Adrenal gland (tissue), 5 donors: ENCODE measurements around the gene CIB4.

ENCODE experiments used
- POLR2A ChIP-seq, 2 donors: fragments of 450-650 bp; IDR thresholded peaks; one replicate each; pipeline ENCODE4 v1.6.1; 2017; ENCODE audit warnings: antibody characterized with exemption in 2 of 2, mild to moderate bottlenecking in 2 of 2, moderate library complexity in 1 of 2
- TF ChIP-seq, protein P1 (sequence below), 6 experiments: fragments of 450-650 bp in 4 of 6; fragments of 200-600 bp in 2 of 6; sonication (generic) in 1 of 6; IDR thresholded peaks; 1 replicate in 5 of 6; 2 replicates in 1 of 6; pipeline versions ENCODE4 v1.5.1 to v1.8.0; 2016 to 2021; ENCODE audit warnings: antibody characterized with exemption in 6 of 6, mild to moderate bottlenecking in 2 of 6, moderate library complexity in 1 of 6
- donor health status: DM: no; HTN: no; CAD: no.

DNA sequence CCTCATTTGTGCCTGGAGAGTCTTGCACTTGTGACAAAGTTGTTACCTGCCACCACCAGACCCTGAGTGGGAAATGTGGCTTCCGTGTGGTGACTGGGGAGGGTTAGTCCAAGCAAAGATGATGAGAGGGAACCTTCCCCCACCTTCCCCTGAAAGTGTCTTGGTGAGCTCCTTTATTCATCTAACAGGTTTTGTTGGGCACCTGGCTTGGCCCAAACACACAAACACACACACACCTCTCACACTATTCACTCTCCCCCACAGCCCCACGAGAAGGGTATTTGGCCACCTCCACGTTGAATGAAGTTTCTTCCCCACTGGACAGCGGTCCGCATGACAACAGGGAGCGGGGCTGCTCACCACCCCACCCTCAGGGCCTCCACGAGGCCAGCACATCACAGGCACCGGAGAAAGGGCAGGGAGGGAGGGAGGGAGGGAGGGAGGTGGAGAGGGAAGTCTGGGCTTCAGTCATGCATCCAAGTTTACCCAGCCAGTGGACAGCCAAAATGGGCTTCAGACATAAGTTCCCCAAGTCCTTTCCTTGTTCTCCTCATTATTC, 1.4 kb downstream of the CIB4 start:
- TF ChIP-seq, protein P1, sequence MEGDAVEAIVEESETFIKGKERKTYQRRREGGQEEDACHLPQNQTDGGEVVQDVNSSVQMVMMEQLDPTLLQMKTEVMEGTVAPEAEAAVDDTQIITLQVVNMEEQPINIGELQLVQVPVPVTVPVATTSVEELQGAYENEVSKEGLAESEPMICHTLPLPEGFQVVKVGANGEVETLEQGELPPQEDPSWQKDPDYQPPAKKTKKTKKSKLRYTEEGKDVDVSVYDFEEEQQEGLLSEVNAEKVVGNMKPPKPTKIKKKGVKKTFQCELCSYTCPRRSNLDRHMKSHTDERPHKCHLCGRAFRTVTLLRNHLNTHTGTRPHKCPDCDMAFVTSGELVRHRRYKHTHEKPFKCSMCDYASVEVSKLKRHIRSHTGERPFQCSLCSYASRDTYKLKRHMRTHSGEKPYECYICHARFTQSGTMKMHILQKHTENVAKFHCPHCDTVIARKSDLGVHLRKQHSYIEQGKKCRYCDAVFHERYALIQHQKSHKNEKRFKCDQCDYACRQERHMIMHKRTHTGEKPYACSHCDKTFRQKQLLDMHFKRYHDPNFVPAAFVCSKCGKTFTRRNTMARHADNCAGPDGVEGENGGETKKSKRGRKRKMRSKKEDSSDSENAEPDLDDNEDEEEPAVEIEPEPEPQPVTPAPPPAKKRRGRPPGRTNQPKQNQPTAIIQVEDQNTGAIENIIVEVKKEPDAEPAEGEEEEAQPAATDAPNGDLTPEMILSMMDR (IDR thresholded peaks at IDR 0.05): no peak
- TF ChIP-seq POLR2A (IDR thresholded peaks at IDR 0.05): no peak
